ENCODE measurements around the gene CKM. TPM values are rescaled to one million over a fixed set of nuclear protein-coding genes. Genes with fewer than 3 reads are reported as not detected.

The CKM gene
- total RNA-seq, 1 experiment from 2014 or later: 0.24 TPM

Other genes with a start within 250 kb of the CKM start
- gene ZNF296, start 246.4 kb downstream of the CKM start, total RNA-seq (2014; rRNA removed; shearing (Covaris generic)): 0.48 and 0.59 TPM in 2 replicates
- gene GEMIN7, start 243.6 kb downstream of the CKM start, total RNA-seq (2014; rRNA removed; shearing (Covaris generic)): 55.1 and 62.7 TPM in 2 replicates
- gene PPP1R37, start 229.7 kb downstream of the CKM start, total RNA-seq (2014; rRNA removed; shearing (Covaris generic)): 17.2 and 30.5 TPM in 2 replicates
- gene NKPD1, start 161.9 kb downstream of the CKM start, total RNA-seq (2014; rRNA removed; shearing (Covaris generic)): 0.12 and 0.20 TPM in 2 replicates
- 6.5 and 8.4 TPM in 2 replicates for gene TRAPPC6A, start 144.6 kb downstream of the CKM start, total RNA-seq (2014; rRNA removed; shearing (Covaris generic))
- gene BLOC1S3, start 144.1 kb downstream of the CKM start, total RNA-seq (2014; rRNA removed; shearing (Covaris generic)): 4.0 and 6.4 TPM in 2 replicates
- gene EXOC3L2, start 77.5 kb downstream of the CKM start, total RNA-seq (2014; rRNA removed; shearing (Covaris generic)): not detected in 2 replicates
- gene MARK4, start 71.6 kb downstream of the CKM start, total RNA-seq (2014; rRNA removed; shearing (Covaris generic)): 6.6 and 7.3 TPM in 2 replicates
- 0.36 and 1.2 TPM in 2 replicates for gene KLC3, start 17.9 kb upstream of the CKM start, total RNA-seq (2014; rRNA removed; shearing (Covaris generic))
- gene ERCC2, start 47.7 kb upstream of the CKM start, total RNA-seq (2014; rRNA removed; shearing (Covaris generic)): 15.7 and 17.4 TPM in 2 replicates
- gene PPP1R13L, start 82.2 kb upstream of the CKM start, total RNA-seq (2014; rRNA removed; shearing (Covaris generic)): 4.5 and 5.3 TPM in 2 replicates
- gene POLR1G, start 83.8 kb upstream of the CKM start, total RNA-seq (2014; rRNA removed; shearing (Covaris generic)): 6.2 and 9.0 TPM in 2 replicates
- 138 and 144 TPM in 2 replicates for gene ERCC1, start 101.0 kb upstream of the CKM start, total RNA-seq (2014; rRNA removed; shearing (Covaris generic))
- gene FOSB, start 145.1 kb upstream of the CKM start, total RNA-seq (2014; rRNA removed; shearing (Covaris generic)): 0.96 and 1.6 TPM in 2 replicates
- gene RTN2, start 174.2 kb upstream of the CKM start, total RNA-seq (2014; rRNA removed; shearing (Covaris generic)): 12.9 TPM in 2 replicates
- gene PPM1N, start 175.6 kb upstream of the CKM start, total RNA-seq (2014; rRNA removed; shearing (Covaris generic)): 1.8 and 2.3 TPM in 2 replicates
- gene VASP, start 184.6 kb upstream of the CKM start, total RNA-seq (2014; rRNA removed; shearing (Covaris generic)): 53.8 and 79.1 TPM in 2 replicates

Measured in RPMI7951 (cell line).